Activated CD4-positive, alpha-beta T cell treated with anti-CD3 and anti-CD28 coated beads for 36 hours (primary cell): ENCODE results near the gene NALF2. TPM values are rescaled to one million over a fixed set of nuclear protein-coding genes. Genes with fewer than 3 reads are reported as not detected.

Experiments used
- ATAC-seq: fragments of 200-7000 bp; cut with Tn5 transposase; one replicate; pipeline ENCODE4 v1.10.0; 2021; ENCODE audit warnings: mild to moderate bottlenecking, moderate library complexity
- CTCF ChIA-PET: fragments of 350-600 bp; sonication (Branson Sonifier 250); formaldehyde crosslinking; loops from one replicate; lab custom pipeline; 2021; ENCODE audit warnings: antibody characterized with exemption; lab: Charles Lee
- POLR2A ChIA-PET: fragments of 350-600 bp; sonication (Branson Sonifier 250); formaldehyde crosslinking; loops from one replicate; lab custom pipeline; 2021; ENCODE audit warnings: antibody characterized with exemption, inconsistent platforms; lab: Charles Lee
- DNase-seq: peaks from one replicate; pipeline ENCODE4 v3.0.0-alpha.2; 2020
- H3K27ac Mint-ChIP-seq: one replicate; pipeline ENCODE4 v1.8.0; 2021; ENCODE audit warnings: mixed read lengths
- H3K27me3 Mint-ChIP-seq: one replicate; pipeline ENCODE4 v1.8.0; 2021; ENCODE audit warnings: mixed read lengths
- H3K36me3 Mint-ChIP-seq: one replicate; pipeline ENCODE4 v1.8.0; 2021; ENCODE audit warnings: low read depth, mixed read lengths
- H3K4me1 Mint-ChIP-seq: one replicate; pipeline ENCODE4 v1.8.0; 2021; ENCODE audit warnings: mixed read lengths
- H3K4me3 Mint-ChIP-seq: one replicate; pipeline ENCODE4 v1.8.0; 2021; ENCODE audit warnings: mild to moderate bottlenecking, moderate library complexity, mixed read lengths
- H3K9me3 Mint-ChIP-seq: one replicate; pipeline ENCODE4 v1.8.0; 2021; ENCODE audit warnings: low read depth, mixed read lengths
- intact Hi-C, 2 experiments: fragments of 100-400 bp; cut with DNase I in 1 of 2; cut with micrococcal nuclease in 1 of 2; formaldehyde crosslinking; loops; one replicate each; pipeline versions ENCODE4 v1.14.2 to v1.15.1; 2022 to 2024; cut with DNase I, micrococcal nuclease
- total RNA-seq, 2 experiments: library from RNA; stranded (reverse); gene quantifications; one replicate each; pipeline ENCODE4 v1.2.3, GENCODE V29; 2021

NALF2 gene
- under 1 TPM; 0.11 TPM for total RNA-seq

DNA sequence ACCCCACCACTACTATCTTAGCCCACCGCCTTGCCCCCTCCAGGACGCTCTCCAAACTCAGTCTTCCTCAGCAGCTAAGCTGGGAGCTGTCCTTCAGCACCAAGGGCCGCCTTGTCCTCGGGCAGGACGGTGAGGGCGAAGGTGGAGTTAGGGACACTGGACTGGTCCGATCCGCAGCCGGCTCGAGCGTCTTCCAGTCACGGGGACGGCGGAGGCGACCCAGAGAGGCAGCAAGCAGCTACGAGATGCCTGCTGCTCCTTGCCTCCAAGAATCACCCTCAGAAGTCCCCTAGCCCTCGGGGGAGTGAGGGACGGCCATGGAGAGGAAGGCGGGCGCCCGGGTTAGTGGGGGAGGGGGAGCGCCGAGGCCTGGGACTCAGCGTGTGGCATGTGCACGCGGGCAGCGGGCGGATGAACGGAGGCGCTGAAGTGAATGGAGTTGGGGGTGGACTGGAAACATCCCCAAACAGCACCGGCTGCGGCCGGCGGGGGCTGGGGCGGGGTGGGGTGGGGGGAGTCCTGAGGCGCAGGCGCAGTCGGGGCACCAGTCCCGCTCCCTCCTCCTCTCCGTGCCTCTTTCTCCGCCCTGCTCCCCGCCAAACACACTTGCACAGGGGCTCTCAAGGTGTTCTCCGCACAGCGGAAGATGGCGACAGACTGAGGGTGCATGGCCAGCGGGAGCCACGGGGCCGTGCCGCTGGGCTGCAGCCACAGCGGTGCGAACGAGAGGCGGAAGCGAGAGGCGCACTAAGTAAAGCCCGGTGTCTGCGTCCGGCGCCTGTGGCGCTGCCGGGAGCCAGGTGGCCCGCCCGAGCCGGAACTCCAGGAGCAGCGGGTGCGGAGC is at the start of gene NALF2:
Gene NALF2 (plus strand): TSS at position 545 of the 844 bp plus-strand sequence. CDS start 957 bp downstream, outside the sequence.
- Mint-ChIP-seq H3K9me3 (no peaks in the 10 kb centered on the region), H3K27me3 (peaks cover 24% of the 10 kb centered on the region), H3K27ac (no peak within 1 kb of the TSS), H3K36me3 (no peaks in the 10 kb centered on the region), H3K4me1 (peaks cover 2% of the 10 kb centered on the region), H3K4me3 (peak within 1 kb of the TSS; percentile 63)
- ATAC-seq (peak; percentile 79), DNase-seq (peak; percentile 63)
- ChIA-PET CTCF (interaction anchor here (0.7 to 1.5 kb wide), 3 partner anchors 11 to 508 kb away, joined by 3 to 6 read pairs (median 5); no protein-coding TSS in a partner anchor), POLR2A (no interaction called here)
- intact Hi-C loops: loop anchor here in 1 of 2 experiments (5.0 kb wide), 1 partner anchor 113 kb away; the partner anchor contains the start of gene EDA

DNA sequence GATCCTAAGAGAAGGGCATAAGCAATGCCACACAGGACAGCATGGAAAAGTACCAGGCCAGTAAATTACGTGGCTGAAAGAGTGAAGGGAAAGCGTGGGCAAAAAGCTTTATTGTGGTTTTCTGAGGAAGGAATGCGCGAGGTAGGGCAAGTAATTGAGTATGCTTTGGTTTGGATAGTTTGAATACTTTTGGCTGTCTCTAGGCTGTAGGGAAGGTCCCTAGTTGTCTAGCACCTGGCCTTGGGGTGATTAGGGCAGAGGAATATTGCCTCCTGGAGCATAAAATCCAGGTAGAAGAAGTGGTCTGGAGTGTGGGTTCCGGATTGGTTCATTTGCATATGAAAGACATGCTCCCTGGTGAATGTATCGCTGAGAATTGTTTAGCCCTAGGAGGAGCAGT is 46.4 kb upstream of the NALF2 start:
- peaks cover 2% of the 10 kb centered on the region for H3K27me3 Mint-ChIP-seq
- DNase-seq (no peak), ATAC-seq (no peak)
- H3K27ac Mint-ChIP-seq: no peak overlapping the region
- ChIA-PET CTCF (no interaction called here), POLR2A (no interaction called here)
- no peak overlapping the region for H3K4me3 Mint-ChIP-seq
- peaks cover 3% of the 10 kb centered on the region for H3K9me3 Mint-ChIP-seq
- intact Hi-C loops: no loop called here
- no peaks in the 10 kb centered on the region for H3K4me1 Mint-ChIP-seq
- no peaks in the 10 kb centered on the region for H3K36me3 Mint-ChIP-seq

DNA sequence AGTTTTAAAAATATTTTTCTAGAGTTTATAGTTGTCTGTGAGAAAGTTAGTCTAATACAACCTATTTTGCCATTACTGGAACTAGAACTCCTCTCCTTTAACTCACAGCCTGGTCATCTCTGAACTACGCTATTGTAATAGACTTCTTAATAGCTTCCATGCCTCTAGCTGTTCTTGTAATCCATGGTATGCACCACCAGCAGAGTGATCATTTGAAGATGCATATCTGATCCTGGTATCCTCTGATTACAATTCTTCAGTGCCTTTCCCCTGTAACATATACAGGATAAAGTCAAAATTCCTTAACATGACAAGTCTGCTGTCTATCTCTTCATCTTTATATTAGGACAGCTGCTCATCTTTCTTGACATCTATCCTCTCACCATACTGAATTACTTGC is 37.6 kb upstream of the NALF2 start:
- ChIA-PET POLR2A (no interaction called here), CTCF (no interaction called here)
- no peak overlapping the region for H3K27ac Mint-ChIP-seq
- H3K4me3 Mint-ChIP-seq: no peak overlapping the region
- intact Hi-C loops: no loop called here
- peaks cover 5% of the 10 kb centered on the region for H3K27me3 Mint-ChIP-seq
- ATAC-seq (no peak), DNase-seq (no peak)
- peaks cover 3% of the 10 kb centered on the region for H3K9me3 Mint-ChIP-seq
- H3K4me1 Mint-ChIP-seq: no peaks in the 10 kb centered on the region
- H3K36me3 Mint-ChIP-seq: no peaks in the 10 kb centered on the region

GRCh38 chrX:69469975-69470374 is 34.2 kb upstream of the NALF2 start:
- Mint-ChIP-seq H3K36me3 (no peaks in the 10 kb centered on the region), H3K27ac (no peak overlapping the region), H3K9me3 (no peaks in the 10 kb centered on the region), H3K4me3 (no peak overlapping the region), H3K27me3 (peaks cover 6% of the 10 kb centered on the region), H3K4me1 (no peaks in the 10 kb centered on the region)
- ATAC-seq (no peak), DNase-seq (no peak)
- POLR2A ChIA-PET: no interaction called here
- intact Hi-C loops: no loop called here
- CTCF ChIA-PET: interaction anchor here (0.6 kb wide), 1 partner anchor 551 kb away, joined by 3 read pairs; no protein-coding TSS in a partner anchor

DNA sequence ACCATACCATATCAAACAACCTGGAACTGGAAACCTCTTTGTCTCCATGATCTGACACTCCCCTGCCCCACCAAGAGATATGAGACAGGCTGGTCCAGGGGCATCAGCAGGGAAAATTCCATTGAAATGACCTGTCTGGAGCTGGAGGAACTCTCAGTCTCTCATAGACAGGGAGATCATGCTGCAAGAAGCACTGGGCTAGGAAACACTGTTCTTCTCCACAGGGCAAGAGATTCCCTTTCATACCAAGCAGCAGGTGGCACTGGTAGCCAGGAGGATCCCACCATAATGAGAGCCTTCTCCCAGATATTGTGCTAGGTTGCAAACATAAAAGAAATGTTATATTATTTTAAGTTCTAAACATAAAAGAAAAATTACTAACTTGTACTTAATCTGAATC is 14.5 kb upstream of the NALF2 start:
- ChIA-PET POLR2A (no interaction called here), CTCF (no interaction called here)
- no peaks in the 10 kb centered on the region for H3K9me3 Mint-ChIP-seq
- H3K36me3 Mint-ChIP-seq: no peaks in the 10 kb centered on the region
- peaks cover 5% of the 10 kb centered on the region for H3K27me3 Mint-ChIP-seq
- no peak overlapping the region for H3K27ac Mint-ChIP-seq
- ATAC-seq (no peak), DNase-seq (no peak)
- H3K4me3 Mint-ChIP-seq: no peak overlapping the region
- no peaks in the 10 kb centered on the region for H3K4me1 Mint-ChIP-seq
- intact Hi-C loops: loop anchor here in 1 of 2 experiments (5.0 kb wide), 1 partner anchor 608 kb away; no protein-coding TSS in a partner anchor

GRCh38 chrX:69493193-69493592 is 10.9 kb upstream of the NALF2 start:
- Mint-ChIP-seq H3K27me3 (peaks cover 11% of the 10 kb centered on the region), H3K36me3 (no peaks in the 10 kb centered on the region), H3K27ac (no peak overlapping the region), H3K9me3 (no peaks in the 10 kb centered on the region), H3K4me1 (no peaks in the 10 kb centered on the region), H3K4me3 (no peak overlapping the region)
- intact Hi-C loops: loop anchor here in 1 of 2 experiments (1.0 to 5.0 kb wide), 2 partner anchors 537 to 604 kb away; no protein-coding TSS in a partner anchor
- ChIA-PET POLR2A (no interaction called here), CTCF (interaction anchor here (1.0 to 1.8 kb wide), 4 partner anchors 10 to 605 kb away, joined by 3 to 7 read pairs (median 4); no protein-coding TSS in a partner anchor)
- DNase-seq: peak; percentile 48
- ATAC-seq: peak; percentile 42

DNA sequence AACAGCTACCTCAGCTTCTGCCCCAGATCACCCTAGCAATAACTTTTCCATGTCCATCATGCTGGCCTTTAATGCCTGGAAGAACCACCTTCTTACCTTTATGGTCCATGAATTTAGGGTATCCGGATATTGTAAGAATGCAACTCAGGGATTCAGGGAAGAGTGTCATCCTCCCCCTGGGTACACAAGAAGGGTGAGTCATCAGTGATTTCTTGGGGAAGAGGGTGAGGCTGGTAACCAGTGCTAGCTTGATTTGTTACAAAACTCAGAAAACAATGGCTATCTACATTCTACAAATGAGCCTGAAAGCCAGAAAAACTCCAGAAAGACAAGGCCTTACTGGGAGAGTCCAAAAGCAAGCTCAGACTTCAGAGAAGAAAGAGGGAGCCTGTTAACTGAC is 10.4 kb upstream of the NALF2 start:
- no peak for ATAC-seq
- no peak overlapping the region for H3K27ac Mint-ChIP-seq
- H3K9me3 Mint-ChIP-seq: no peaks in the 10 kb centered on the region
- ChIA-PET POLR2A (no interaction called here), CTCF (interaction anchor here (0.7 to 1.8 kb wide), 4 partner anchors 9 to 767 kb away, joined by 3 to 5 read pairs (median 3); no protein-coding TSS in a partner anchor)
- no peaks in the 10 kb centered on the region for H3K4me1 Mint-ChIP-seq
- H3K36me3 Mint-ChIP-seq: no peaks in the 10 kb centered on the region
- DNase-seq: no peak
- H3K4me3 Mint-ChIP-seq: no peak overlapping the region
- H3K27me3 Mint-ChIP-seq: peaks cover 10% of the 10 kb centered on the region
- intact Hi-C loops: loop anchor here in 1 of 2 experiments (1.0 to 5.0 kb wide), 2 partner anchors 537 to 604 kb away; no protein-coding TSS in a partner anchor

GRCh38 chrX:69496183-69496582 is 7.9 kb upstream of the NALF2 start:
- Mint-ChIP-seq H3K36me3 (no peaks in the 10 kb centered on the region), H3K9me3 (no peaks in the 10 kb centered on the region), H3K27me3 (peaks cover 9% of the 10 kb centered on the region), H3K27ac (no peak overlapping the region), H3K4me1 (no peaks in the 10 kb centered on the region), H3K4me3 (no peak overlapping the region)
- ATAC-seq (no peak), DNase-seq (no peak)
- intact Hi-C loops: no loop called here
- CTCF ChIA-PET: no interaction called here
- POLR2A ChIA-PET: no interaction called here

DNA sequence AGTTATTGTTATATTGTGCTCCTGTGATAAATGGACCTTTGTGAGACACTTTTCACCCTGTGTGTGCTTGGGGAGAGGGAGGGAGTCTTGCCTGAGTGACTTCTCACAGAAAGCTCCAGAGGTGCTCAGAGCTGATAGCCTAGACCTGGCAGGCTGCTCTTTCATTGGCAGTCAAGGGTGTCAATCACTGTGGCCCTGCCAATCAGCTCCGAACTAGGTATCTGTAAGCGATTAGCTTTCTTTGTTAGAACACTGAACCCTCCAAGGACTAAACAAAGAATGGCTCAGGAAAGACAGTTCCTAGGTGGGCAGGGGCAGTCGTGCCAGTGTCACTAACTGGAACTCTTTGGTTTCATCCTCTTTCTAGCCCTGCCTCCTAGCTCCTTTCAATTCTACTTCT is 2.7 kb upstream of the NALF2 start:
- no peak overlapping the region for H3K27ac Mint-ChIP-seq
- CTCF ChIA-PET: interaction anchor here (0.6 kb wide), 1 partner anchor 920 kb away, joined by 3 read pairs; no protein-coding TSS in a partner anchor
- DNase-seq (no peak), ATAC-seq (no peak)
- no peaks in the 10 kb centered on the region for H3K36me3 Mint-ChIP-seq
- intact Hi-C loops: loop anchor here in 1 of 2 experiments (5.0 kb wide), 1 partner anchor 116 kb away; the partner anchor contains the start of gene EDA
- H3K9me3 Mint-ChIP-seq: no peaks in the 10 kb centered on the region
- H3K4me3 Mint-ChIP-seq: no peak overlapping the region
- POLR2A ChIA-PET: no interaction called here
- H3K27me3 Mint-ChIP-seq: peaks cover 17% of the 10 kb centered on the region
- peaks cover 2% of the 10 kb centered on the region for H3K4me1 Mint-ChIP-seq

DNA sequence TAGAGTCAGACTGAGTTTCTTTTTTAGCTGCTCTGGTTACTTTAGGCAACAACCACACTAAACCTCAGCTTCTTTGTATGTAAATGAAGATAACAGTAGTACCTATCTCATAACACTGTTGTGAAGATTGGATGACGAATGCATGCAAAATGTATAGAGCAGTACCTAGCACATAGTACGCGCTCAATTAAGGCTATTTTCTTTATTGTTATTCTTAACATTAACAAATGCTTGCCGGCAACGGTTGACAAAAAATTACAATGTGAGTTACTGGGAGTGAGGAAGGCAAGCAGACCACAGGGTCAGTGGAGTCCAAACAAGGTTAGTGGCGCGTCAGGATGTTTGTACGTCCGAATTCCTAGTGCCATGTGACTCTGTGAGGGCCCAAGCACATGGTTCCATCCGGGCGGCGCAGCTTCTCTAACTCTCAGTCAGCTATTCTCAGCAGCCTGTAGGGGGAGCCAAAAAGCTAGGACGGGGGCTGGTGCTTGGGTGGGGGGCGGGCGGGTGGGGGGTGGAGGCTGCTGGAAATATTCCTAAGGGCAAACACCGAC is 821 bp upstream of the NALF2 start:
- DNase-seq: no peak
- Mint-ChIP-seq H3K27ac (no peak overlapping the region), H3K9me3 (no peaks in the 10 kb centered on the region), H3K4me1 (peaks cover 2% of the 10 kb centered on the region), H3K4me3 (no peak overlapping the region), H3K27me3 (peaks cover 21% of the 10 kb centered on the region), H3K36me3 (no peaks in the 10 kb centered on the region)
- ChIA-PET POLR2A (no interaction called here), CTCF (interaction anchor here (0.7 to 1.5 kb wide), 3 partner anchors 10 to 509 kb away, joined by 3 to 6 read pairs (median 5); no protein-coding TSS in a partner anchor)
- peak; percentile 33 for ATAC-seq
- intact Hi-C loops: loop anchor here in 1 of 2 experiments (5.0 kb wide), 1 partner anchor 114 kb away; the partner anchor contains the start of gene EDA
